HEK293 (cell line): ENCODE data around the gene RRAGC.

Experiments
- CTCF ChIA-PET: fragments of 350-600 bp; formaldehyde crosslinking; extraction: SDS; loops from one replicate; lab custom pipeline; 2021; ENCODE audit warnings: antibody characterized with exemption; lab: Yijun Ruan, JAX
- POLR2A ChIA-PET: fragments of 300-600 bp; formaldehyde crosslinking; extraction: SDS; loops from one replicate; lab custom pipeline; 2020; ENCODE audit warnings: antibody characterized with exemption, inconsistent platforms; lab: Yijun Ruan, JAX
- H3K27ac ChIP-seq: fragments of 200-500 bp; sonication (Bioruptor generic); 2 replicates; pipeline ENCODE4 v1.5.1; 2014; ENCODE audit warnings: low read depth, low read length, control low read depth, inconsistent platforms; ENCODE audit errors: extremely low read depth
- H3K36me3 ChIP-seq, 2 experiments: fragments of 200-500 bp in 1 of 2; sonication (Bioruptor generic) in 1 of 2; 1 replicate in 1 of 2; 2 replicates in 1 of 2; pipeline ENCODE4 v1.5.1; 2014 to 2017; ENCODE audit warnings: inconsistent platforms in 2 of 2, low read length in 2 of 2; ENCODE audit not compliant: control insufficient read depth in 2 of 2, insufficient read depth in 1 of 2
- H3K4me1 ChIP-seq: fragments of 200-500 bp; sonication (Bioruptor generic); 2 replicates; pipeline ENCODE4 v1.5.1; 2014; ENCODE audit warnings: mild to moderate bottlenecking, low read length, inconsistent platforms; ENCODE audit not compliant: control insufficient read depth, insufficient read depth
- H3K4me3 ChIP-seq: 2 replicates; pipeline ENCODE4 v1.5.1; 2011; ENCODE audit warnings: low read depth, mild to moderate bottlenecking, control low read depth, low read length, moderate library complexity
- H3K9me3 ChIP-seq: fragments of 200-500 bp; sonication (Bioruptor generic); 2 replicates; pipeline ENCODE4 v1.5.1; 2014; ENCODE audit warnings: low read depth, low read length, inconsistent platforms; ENCODE audit not compliant: control insufficient read depth, insufficient read depth
- AEBP2 ChIP-seq: fragments of 450-650 bp; formaldehyde crosslinking; IDR thresholded peaks from 2 replicates; pipeline ENCODE4 v1.5.1; 2016; ENCODE audit warnings: missing biosample characterization, missing genetic modification characterization, borderline replicate concordance
- EGR2 ChIP-seq: fragments of 450-650 bp; formaldehyde crosslinking; IDR thresholded peaks from 2 replicates; pipeline ENCODE4 v1.5.1; 2016; ENCODE audit warnings: low read depth, missing biosample characterization, missing genetic modification characterization
- KLF16 ChIP-seq: fragments of 450-650 bp; formaldehyde crosslinking; IDR thresholded peaks from 2 replicates; pipeline ENCODE4 v1.5.1; 2017; ENCODE audit warnings: missing biosample characterization, missing genetic modification characterization
- PRDM2 ChIP-seq: fragments of 450-650 bp; formaldehyde crosslinking; IDR thresholded peaks from 2 replicates; pipeline ENCODE4 v1.5.1; 2016; ENCODE audit warnings: missing biosample characterization, missing genetic modification characterization, borderline replicate concordance
- TCF7L2 ChIP-seq: IDR thresholded peaks from 2 replicates; pipeline ENCODE4 v1.6.1; 2011; ENCODE audit warnings: low read depth, mild to moderate bottlenecking, inconsistent platforms, low read length, moderate library complexity, borderline replicate concordance
- TRIM28 ChIP-seq: IDR thresholded peaks from 2 replicates; pipeline ENCODE4 v1.6.1; 2011; ENCODE audit warnings: low read length, control low read depth, borderline replicate concordance
- ZNF175 ChIP-seq: fragments of 450-650 bp; formaldehyde crosslinking; IDR thresholded peaks from 2 replicates; pipeline ENCODE4 v1.5.1; 2016; ENCODE audit warnings: missing biosample characterization, missing genetic modification characterization
- ZNF239 ChIP-seq: fragments of 450-650 bp; formaldehyde crosslinking; IDR thresholded peaks from 2 replicates; pipeline ENCODE4 v1.5.1; 2016; ENCODE audit warnings: missing biosample characterization, missing genetic modification characterization
- ZNF26 ChIP-seq: fragments of 450-650 bp; formaldehyde crosslinking; IDR thresholded peaks from 2 replicates; pipeline ENCODE4 v1.5.1; 2016; ENCODE audit warnings: missing biosample characterization, missing genetic modification characterization
- ZNF266 ChIP-seq: fragments of 450-650 bp; formaldehyde crosslinking; IDR thresholded peaks from 2 replicates; pipeline ENCODE4 v1.5.1; 2016; ENCODE audit warnings: missing biosample characterization, missing genetic modification characterization, low read depth
- ZNF274 ChIP-seq, 2 experiments: fragments of 200-500 bp in 1 of 2; fragments of 450-650 bp in 1 of 2; sonication (Bioruptor generic) in 1 of 2; formaldehyde crosslinking in 1 of 2; IDR thresholded peaks; 2 replicates each; pipeline versions ENCODE4 v1.5.1 to v1.6.1; 2014 to 2016; ENCODE audit warnings: borderline replicate concordance in 1 of 2, inconsistent platforms in 1 of 2, low read length in 1 of 2, missing biosample characterization in 1 of 2, missing genetic modification characterization in 1 of 2
- ZNF335 ChIP-seq: fragments of 450-650 bp; formaldehyde crosslinking; conservative IDR thresholded peaks from 2 replicates; pipeline ENCODE4 v1.5.1; 2016; ENCODE audit warnings: missing biosample characterization, missing genetic modification characterization
- ZNF473 ChIP-seq: fragments of 450-650 bp; formaldehyde crosslinking; IDR thresholded peaks from 2 replicates; pipeline ENCODE4 v1.5.1; 2017; ENCODE audit warnings: missing biosample characterization, missing genetic modification characterization
- ZNF544 ChIP-seq: fragments of 450-650 bp; formaldehyde crosslinking; IDR thresholded peaks from 2 replicates; pipeline ENCODE4 v1.5.0; 2017; ENCODE audit warnings: missing biosample characterization, missing genetic modification characterization
- ZNF561 ChIP-seq: fragments of 450-650 bp; IDR thresholded peaks from 2 replicates; pipeline ENCODE4 v1.5.1; 2018; ENCODE audit warnings: missing biosample characterization, missing genetic modification characterization, borderline replicate concordance
- TF ChIP-seq, protein P1 (sequence below): fragments of 450-650 bp; formaldehyde crosslinking; IDR thresholded peaks from 2 replicates; pipeline ENCODE4 v1.5.1; 2016; ENCODE audit warnings: missing biosample characterization, missing genetic modification characterization
- TF ChIP-seq, protein P2 (sequence below): fragments of 450-650 bp; formaldehyde crosslinking; IDR thresholded peaks from 2 replicates; pipeline ENCODE4 v1.5.1; 2016; ENCODE audit warnings: missing biosample characterization, missing genetic modification characterization, borderline replicate concordance

The RRAGC gene

GRCh38 chr1:38803647-38804046 lies 55.9 kb downstream of the RRAGC start:
- no peaks in the 10 kb centered on the region for H3K36me3 ChIP-seq
- H3K27ac ChIP-seq = peak overlapping the region; percentile 44; the same call in 1 of the 2 replicates
- ChIA-PET CTCF (no interaction called here), POLR2A (no interaction called here)
- no peaks in the 10 kb centered on the region for H3K4me1 ChIP-seq
- H3K9me3 ChIP-seq = no peaks in the 10 kb centered on the region
- H3K4me3 ChIP-seq = peak overlapping the region; percentile 3
- no peak for TF ChIP-seq ZNF561 (tag by site-specific recombination)
- TF ChIP-seq ZNF335 (tag by site-specific recombination) = 0 out of 2 replicates have a peak, but pooled peaks have one; percentile 37
- TF ChIP-seq TCF7L2 = 0 out of 2 replicates have a peak, but pooled peaks have one; percentile 45
- TF ChIP-seq ZNF274 (IDR thresholded peaks at IDR 0.05; ENCODE audit: low read length) = no peak
- TF ChIP-seq ZNF274 (tag by site-specific recombination; IDR thresholded peaks at IDR 0.05; ENCODE audit: borderline replicate concordance) = no peak

DNA sequence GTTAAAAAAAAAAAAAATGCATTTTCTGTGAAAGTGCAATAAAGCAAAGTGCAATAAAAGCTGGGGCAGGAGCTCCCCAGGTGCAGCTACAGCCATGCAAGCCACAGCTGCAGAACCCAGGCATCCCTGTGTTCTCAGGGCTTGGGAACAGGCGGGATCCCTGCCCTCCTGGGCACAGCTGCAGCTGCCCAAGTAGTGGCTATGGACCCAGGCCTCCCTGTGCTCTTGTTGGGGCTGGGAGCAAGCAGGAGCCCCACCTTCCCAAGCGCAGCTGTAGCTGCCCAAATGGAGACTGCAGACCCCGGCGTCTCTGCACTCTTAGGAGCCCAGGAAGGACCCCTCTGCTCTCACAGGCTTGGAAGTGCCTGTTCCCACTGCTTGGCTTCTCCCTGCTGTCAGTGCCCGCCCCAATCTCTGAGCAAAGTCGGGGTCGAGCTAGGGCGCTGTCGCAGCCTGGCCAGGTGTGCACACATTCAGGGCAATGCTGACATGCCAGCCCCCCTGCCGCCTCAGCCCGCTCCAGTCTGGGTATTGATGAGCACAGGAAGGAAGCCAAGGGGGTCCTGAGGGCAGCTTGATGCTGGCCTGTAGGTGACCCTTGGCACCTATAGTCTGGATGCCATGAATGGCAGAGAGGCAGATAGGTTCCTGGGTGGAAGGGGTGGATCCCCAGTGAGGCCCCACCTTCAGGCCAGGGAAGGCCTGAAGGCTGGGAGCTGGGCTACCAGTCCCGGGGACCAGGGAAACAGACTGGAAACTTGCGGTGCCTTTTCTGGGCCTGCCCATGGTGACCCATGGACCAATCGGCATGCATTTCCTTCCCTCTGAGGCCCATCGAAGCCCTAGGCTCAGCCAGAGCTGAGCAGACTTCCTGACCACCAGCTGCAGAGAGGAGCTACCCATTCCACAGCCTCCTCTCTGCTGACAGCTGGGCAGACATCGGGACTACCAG lies 58.6 kb downstream of the RRAGC start:
- CTCF ChIA-PET = interaction anchor here (0.8 kb wide), 1 partner anchor 11 kb away, joined by 3 read pairs; no protein-coding TSS in a partner anchor
- Histone ChIP-seq H3K36me3 (no peaks in the 10 kb centered on the region), H3K9me3 (no peaks in the 10 kb centered on the region), H3K27ac (no peak overlapping the region), H3K4me3 (no peak overlapping the region), H3K4me1 (no peaks in the 10 kb centered on the region)
- POLR2A ChIA-PET = no interaction called here
- TF ChIP-seq EGR2 (tag by site-specific recombination) = no peak
- no peak for TF ChIP-seq ZNF544
- TF ChIP-seq ZNF175 = no peak
- no peak for TF ChIP-seq AEBP2 (tag by site-specific recombination)
- TF ChIP-seq PRDM2 (tag by site-specific recombination) = no peak
- TF ChIP-seq, protein P1, sequence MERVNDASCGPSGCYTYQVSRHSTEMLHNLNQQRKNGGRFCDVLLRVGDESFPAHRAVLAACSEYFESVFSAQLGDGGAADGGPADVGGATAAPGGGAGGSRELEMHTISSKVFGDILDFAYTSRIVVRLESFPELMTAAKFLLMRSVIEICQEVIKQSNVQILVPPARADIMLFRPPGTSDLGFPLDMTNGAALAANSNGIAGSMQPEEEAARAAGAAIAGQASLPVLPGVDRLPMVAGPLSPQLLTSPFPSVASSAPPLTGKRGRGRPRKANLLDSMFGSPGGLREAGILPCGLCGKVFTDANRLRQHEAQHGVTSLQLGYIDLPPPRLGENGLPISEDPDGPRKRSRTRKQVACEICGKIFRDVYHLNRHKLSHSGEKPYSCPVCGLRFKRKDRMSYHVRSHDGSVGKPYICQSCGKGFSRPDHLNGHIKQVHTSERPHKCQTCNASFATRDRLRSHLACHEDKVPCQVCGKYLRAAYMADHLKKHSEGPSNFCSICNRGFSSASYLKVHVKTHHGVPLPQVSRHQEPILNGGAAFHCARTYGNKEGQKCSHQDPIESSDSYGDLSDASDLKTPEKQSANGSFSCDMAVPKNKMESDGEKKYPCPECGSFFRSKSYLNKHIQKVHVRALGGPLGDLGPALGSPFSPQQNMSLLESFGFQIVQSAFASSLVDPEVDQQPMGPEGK (tag by site-specific recombination) = no peak
- no peak for TF ChIP-seq ZNF266 (tag by site-specific recombination)
- no peak for TF ChIP-seq TRIM28
- no peak for TF ChIP-seq ZNF473 (tag by site-specific recombination)
- TF ChIP-seq ZNF239 = no peak
- TF ChIP-seq KLF16 = no peak
- TF ChIP-seq, protein P2, sequence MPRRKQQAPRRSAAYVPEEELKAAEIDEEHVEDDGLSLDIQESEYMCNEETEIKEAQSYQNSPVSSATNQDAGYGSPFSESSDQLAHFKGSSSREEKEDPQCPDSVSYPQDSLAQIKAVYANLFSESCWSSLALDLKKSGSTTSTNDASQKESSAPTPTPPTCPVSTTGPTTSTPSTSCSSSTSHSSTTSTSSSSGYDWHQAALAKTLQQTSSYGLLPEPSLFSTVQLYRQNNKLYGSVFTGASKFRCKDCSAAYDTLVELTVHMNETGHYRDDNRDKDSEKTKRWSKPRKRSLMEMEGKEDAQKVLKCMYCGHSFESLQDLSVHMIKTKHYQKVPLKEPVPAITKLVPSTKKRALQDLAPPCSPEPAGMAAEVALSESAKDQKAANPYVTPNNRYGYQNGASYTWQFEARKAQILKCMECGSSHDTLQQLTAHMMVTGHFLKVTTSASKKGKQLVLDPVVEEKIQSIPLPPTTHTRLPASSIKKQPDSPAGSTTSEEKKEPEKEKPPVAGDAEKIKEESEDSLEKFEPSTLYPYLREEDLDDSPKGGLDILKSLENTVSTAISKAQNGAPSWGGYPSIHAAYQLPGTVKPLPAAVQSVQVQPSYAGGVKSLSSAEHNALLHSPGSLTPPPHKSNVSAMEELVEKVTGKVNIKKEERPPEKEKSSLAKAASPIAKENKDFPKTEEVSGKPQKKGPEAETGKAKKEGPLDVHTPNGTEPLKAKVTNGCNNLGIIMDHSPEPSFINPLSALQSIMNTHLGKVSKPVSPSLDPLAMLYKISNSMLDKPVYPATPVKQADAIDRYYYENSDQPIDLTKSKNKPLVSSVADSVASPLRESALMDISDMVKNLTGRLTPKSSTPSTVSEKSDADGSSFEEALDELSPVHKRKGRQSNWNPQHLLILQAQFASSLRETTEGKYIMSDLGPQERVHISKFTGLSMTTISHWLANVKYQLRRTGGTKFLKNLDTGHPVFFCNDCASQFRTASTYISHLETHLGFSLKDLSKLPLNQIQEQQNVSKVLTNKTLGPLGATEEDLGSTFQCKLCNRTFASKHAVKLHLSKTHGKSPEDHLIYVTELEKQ (tag by site-specific recombination) = no peak
- TF ChIP-seq ZNF26 (tag by site-specific recombination) = no peak
